GM18861 (cell line): Measurements from ENCODE around the gene MLF2.
A peak's percentile ranks its signal among the peaks of the same experiment; 100 is the strongest.
"Not testable (repeated sequence)": the region's sequence is repeated elsewhere in the genome, so short reads cannot be mapped to it uniquely, and the experiment has no call there.

Experiments used
- ATAC-seq: cut with Tn5 transposase; IDR thresholded peaks from one replicate; pipeline ENCODE4 v1.9.1; 2021; ENCODE audit not compliant: unreplicated experiment

MLF2 gene

GRCh38 chr12:6735448-6736191 is 17.3 kb downstream of the MLF2 start:
- ATAC-seq, result no peak

GRCh38 chr12:6734506-6735387 is 18.2 kb downstream of the MLF2 start:
- ATAC-seq, result no peak

- ATAC-seq, result no peak
Observed at GRCh38 chr12:6730169-6730568, 22.8 kb downstream of the MLF2 start.

DNA sequence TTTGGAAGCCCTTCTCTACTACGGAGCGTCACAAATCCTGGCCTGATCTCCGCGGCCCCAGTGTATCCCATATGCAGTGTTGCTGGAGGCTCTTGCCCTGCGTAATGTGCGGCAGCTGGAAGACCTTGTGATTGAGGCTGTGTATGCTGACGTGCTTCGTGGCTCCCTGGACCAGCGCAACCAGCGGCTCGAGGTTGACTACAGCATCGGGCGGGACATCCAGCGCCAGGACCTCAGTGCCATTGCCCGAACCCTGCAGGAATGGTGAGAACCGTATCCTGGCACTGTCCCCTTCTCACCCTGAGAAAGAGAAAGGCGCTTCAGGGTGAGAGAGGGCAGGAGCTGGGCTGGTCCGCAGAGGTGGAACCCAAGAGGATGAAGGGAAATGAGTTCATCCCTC is 23.8 kb downstream of the MLF2 start:
- no peak for ATAC-seq

DNA sequence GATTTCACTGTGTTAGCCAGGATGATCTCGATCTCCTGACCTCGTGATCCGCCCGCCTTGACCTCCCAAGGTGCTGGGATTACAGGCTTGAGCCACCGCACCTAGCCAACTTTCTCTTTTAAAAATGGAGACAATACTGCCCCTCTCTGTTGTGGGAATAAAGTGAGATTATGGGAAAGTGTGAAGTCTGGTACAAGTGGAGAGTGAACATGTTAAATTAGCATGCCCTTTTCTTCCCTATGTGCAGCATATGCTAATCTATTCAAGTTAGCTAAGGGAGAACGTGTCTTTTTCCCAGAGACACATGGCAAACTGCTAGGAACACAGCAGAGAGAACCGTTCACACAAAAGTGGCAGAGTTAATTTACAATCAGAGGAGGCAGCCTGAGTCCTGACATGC is 27.6 kb downstream of the MLF2 start:
- ATAC-seq, result no peak

- ATAC-seq, result peak; percentile 17
Observed at GRCh38 chr12:6724409-6724797, 28.5 kb downstream of the MLF2 start.

- ATAC-seq, result peak; percentile 85
Observed at GRCh38 chr12:6723607-6724408, 29.1 kb downstream of the MLF2 start, which contains the start of gene COPS7A. TSS of gene COPS7A (plus strand) at chr12:6724046. CDS start at chr12:6724657, 611 bp downstream.

DNA sequence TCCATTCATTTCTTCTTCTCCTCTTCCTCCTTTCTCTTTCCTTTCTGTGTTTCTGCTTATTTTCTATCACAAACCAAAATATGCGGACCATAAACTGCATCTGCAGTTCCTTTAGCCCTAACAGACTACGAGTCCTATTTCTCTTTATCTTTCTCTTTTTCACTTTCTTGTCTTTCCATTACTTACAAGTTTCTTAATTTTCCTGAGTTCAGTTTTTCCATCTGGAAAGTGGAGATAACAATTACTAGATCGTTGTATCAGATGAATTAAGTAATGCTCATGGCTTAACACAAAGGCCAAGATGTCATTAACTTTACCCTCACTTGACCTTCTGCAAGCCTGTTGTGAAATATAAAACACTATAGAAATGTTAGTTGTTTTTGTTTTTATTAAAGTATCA is 30.1 kb downstream of the MLF2 start:
- ATAC-seq, result no peak

DNA sequence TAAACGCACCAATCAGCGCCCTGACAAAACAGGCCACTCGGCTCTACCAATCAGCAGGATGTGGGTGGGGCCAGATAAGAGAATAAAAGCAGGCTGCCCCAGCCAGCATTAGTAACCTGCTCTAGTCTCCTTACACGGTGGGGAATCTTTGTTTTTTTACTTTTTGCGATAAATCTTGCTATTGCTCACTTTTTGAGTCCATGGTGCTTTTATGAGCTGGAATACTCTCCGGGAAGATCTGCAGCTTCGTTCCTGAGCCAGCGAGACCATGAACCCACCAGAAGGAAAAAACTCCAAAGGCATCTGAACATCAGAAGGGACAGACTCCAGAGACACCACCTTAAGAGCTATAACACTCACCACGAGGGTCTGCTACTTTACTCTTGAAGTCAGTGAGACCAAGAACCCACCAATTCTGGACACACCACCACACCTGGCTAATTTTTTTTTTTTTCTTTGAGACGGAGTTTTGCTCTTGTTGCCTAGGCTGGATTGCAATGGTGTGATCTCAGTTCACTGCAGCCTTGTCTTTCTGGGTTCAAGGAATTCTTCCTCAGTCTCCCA is 36.0 kb downstream of the MLF2 start:
- no peak for ATAC-seq

DNA sequence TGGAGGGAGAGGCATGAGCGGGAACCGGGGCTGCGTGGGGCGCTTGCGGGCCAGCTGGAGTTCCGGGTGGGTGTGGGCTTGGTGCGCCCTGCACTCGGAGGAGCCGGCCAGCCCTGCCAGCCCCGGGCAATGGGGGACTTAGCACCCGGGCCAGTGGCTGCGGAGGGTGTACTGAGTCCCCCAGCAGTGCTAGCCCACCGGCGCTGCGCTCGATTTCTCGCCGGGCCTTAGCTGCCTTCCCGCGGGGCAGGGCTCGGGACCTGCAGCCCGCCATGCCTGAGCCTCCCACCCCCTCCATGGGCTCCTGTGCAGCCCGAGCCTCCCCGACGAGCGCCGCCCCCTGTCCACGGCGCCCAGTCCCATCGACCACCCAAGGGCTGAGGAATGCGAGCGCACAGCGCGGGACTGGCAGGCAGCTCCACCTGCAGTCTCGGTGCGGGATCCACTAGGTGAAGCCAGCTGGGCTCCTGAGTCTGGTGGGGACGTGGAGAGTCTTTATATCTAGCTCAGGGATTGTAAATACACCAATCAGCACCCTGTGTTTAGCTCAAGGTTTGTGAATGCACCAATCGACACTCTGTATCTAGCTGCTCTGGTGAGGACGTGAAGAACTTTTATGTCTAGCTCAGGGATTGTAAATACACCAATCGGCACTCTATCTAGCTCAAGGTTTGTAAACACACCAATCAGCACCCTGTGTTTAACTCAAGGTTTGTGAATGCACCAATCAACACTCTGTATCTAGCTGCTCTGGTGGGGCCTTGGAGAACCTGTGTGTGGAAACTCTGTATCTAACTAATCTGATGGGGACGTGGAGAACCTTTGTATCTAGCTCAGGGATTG is 36.7 kb downstream of the MLF2 start:
- not testable (repeated sequence) for ATAC-seq

GRCh38 chr12:6708960-6709394 is 44.0 kb downstream of the MLF2 start:
- no peak for ATAC-seq

GRCh38 chr12:6708351-6708750 is 44.6 kb downstream of the MLF2 start:
- not testable (repeated sequence) for ATAC-seq

GRCh38 chr12:6703631-6704030 is 49.3 kb downstream of the MLF2 start:
- ATAC-seq, result no peak

- no peak for ATAC-seq
Observed at GRCh38 chr12:6701078-6701768, 51.7 kb downstream of the MLF2 start.

- ATAC-seq, result no peak
Observed at GRCh38 chr12:6700646-6701051, 52.3 kb downstream of the MLF2 start, which contains the start of gene PIANP. TSS of gene PIANP (minus strand) at chr12:6700815. CDS start at chr12:6698061, 2,754 bp downstream.

DNA sequence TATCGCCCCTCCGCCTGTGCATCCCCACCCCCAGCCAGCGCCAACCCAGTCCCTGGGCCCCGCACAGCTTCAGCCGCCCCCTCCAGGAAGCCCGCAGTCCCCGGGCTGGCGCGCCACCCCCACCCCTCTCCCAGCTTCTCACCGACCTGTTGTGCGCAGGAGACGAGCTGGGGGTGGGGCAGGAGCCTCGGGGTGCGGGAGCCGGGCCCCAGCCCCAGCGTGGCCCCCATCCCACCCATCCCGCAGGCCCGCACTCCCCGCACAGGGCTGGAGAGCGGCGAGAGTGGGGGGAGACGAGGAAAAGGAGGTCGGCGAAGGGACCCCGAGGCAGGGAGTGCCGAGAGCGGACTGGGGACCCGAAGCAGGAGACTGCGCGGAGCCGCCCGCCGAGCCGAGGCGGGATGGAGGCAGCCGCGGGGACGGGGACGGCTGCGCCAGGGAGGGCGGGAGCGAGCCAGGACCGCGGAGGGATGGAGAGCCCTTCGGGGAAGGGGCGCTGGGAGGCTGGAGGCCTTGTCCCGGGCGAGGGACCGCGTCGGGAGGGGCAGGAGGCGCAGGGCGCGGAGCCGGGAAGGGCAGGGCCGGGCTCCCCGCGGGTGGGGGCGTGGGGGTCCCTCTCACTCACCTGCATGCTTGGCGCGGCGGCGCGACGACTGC is 52.8 kb downstream of the MLF2 start:
- ATAC-seq, result no peak

DNA sequence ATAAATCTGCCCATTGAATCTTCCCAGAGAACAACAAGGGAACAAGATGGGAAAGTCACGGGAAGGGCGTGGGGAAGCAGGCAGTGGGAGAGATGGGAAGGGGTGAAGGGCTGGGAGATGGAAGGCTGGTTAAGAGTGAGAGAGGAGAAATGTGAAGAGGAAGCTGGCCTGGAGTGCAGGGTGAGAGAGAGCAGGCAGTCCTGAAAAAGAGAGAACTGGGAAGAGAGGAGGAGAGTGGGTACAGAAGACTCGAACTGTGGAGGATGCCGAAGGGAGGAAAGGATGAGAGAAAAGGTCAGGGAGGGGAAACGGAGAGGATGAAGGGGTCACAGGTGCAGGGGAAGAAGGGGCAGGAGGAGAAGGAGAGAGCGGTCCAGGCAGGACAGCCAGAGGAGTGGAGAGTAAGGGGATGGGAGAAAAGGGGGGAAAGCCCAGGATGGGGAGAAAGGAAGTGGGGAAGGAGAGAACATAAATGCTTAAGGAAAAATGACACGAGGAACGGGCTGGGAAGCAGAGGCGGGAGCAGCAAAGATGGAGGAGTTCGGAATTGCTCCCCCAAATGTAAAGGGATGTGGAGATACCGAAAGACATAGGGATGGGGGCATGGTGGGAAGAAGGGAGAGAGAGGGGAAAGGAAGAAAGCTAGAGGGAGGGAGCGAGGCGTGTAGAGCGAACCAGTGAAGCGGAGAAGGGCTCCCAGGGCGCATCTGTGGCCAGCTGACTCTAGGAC is 53.5 kb downstream of the MLF2 start:
- no peak for ATAC-seq
